ENCODE data around the gene TBXAS1.
"Not testable (repeated sequence)": the region's sequence is repeated elsewhere in the genome, so short reads cannot be mapped to it uniquely, and the experiment has no call there.

Gene TBXAS1

DNA sequence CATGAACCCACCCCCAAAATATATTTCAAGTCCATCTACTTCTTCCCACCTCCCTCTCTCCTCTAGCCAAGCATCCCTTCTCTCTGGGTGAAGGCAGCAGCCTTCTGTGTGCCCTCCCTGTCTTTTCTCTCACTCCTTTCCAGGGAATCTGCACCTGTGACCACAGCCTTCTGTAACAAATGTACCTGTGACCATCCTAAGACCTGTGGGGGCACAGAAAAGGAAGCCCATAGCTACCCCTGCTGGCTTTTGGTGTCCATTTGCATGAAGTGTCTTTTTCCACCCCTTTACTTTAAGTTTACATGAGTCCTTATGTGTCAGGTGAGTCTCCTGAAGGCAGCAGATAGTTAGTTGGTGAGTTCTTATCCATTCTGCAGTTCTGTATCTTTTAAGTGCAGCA lies 2.0 kb upstream of the TBXAS1 start:
- no peak for DNase-seq

- no peak for DNase-seq
These were observed 618 bp upstream of the TBXAS1 start for GRCh38 chr7:139828446-139828845.

DNA sequence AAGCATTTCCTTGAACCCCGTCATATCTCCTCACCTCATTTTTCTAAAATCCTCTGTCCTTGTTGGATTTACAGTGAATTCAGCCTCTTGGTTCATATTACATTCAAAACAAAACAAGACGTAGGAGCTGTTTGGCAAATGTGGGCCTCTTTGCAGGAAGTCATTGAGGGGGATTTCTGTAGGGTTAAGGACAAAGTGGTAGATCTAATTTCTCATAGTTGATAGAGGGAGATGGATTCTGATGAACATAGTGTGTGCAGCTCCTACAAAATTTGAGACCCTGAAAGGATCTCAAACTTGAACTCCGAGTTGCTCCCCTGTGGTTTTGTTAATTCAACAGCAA lies 682 bp downstream of the TBXAS1 start:
- DNase-seq = no peak

GRCh38 chr7:139830292-139830691 lies 1.2 kb downstream of the TBXAS1 start:
- no peak for DNase-seq

DNA sequence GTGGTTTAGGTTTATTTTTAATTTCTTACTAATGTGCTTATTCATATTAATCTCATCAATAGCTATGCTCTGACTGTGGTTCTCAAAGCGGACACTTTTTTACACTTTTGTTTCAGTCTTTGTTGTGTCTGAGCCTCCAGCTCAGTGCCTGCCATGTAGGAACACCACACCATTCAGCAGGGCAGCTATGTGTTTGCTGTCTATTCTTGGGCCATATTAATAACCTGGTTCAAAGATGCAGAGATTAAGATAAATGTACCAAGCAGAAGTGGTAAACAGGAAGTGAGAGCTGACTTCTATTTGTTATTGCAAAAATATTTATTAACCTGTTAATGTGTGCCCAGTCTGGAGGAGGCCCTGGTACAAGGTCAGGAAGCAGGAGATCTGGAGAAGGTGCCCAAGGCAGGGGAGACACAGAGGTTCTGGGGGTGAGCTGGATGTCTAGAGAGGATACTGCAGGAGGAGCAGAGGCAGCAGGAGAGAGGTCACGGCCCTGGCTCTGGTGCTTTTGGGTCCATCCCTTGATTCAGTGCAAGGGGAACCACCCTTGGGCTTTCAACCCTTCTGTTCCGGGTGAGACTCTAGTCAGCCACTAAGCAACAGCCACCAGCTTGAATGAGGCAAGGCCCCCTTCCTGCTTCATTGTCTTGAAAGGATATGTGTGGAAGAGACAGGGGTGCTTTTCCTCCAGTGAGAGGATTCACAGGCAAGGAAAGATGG lies 1.9 kb downstream of the TBXAS1 start:
- no peak for DNase-seq

DNA sequence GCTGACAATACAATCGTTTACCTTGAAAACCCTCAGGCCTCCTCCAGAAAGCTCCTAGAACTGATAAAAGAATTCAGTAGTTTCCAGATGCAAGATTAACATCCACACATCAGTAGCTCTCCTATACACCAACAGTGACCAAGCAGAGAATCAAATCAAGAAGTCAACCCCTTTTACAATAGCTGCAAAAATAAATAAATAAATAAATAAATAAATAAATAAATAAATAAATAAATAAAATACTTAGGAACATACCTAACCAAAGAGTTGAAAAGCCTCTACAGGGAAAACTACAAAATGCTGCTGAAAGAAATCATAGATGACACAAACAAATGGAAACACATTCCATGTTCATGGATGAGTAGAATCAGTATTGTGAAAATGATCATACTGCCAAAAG lies 6.8 kb downstream of the TBXAS1 start:
- DNase-seq = not testable (repeated sequence)

GRCh38 chr7:139837291-139837690 lies 8.2 kb downstream of the TBXAS1 start:
- DNase-seq = not testable (repeated sequence)

GRCh38 chr7:139838276-139838675 lies 9.2 kb downstream of the TBXAS1 start:
- no peak for DNase-seq

GRCh38 chr7:139838876-139839275 lies 9.8 kb downstream of the TBXAS1 start:
- DNase-seq = no peak

DNA sequence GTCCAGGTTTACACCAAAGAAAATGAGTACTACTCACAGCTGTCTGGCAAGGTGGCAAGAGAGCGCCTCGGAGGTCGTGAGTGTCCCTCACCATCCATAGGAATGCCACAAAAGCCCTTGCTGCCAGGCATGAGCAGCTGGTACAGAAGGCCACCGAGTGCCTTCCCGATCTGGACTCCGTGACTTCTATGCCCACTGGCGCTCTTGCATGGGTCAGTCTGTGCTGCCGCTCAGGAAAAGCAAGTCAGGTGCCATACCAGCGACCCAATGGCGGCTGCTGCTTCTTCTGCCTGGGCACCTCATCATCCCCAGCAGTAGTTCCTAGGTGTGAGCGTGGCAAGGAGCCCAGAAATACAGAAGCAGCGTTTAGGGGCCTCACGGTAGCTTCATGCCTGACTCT lies 11.7 kb downstream of the TBXAS1 start:
- DNase-seq = no peak

DNA sequence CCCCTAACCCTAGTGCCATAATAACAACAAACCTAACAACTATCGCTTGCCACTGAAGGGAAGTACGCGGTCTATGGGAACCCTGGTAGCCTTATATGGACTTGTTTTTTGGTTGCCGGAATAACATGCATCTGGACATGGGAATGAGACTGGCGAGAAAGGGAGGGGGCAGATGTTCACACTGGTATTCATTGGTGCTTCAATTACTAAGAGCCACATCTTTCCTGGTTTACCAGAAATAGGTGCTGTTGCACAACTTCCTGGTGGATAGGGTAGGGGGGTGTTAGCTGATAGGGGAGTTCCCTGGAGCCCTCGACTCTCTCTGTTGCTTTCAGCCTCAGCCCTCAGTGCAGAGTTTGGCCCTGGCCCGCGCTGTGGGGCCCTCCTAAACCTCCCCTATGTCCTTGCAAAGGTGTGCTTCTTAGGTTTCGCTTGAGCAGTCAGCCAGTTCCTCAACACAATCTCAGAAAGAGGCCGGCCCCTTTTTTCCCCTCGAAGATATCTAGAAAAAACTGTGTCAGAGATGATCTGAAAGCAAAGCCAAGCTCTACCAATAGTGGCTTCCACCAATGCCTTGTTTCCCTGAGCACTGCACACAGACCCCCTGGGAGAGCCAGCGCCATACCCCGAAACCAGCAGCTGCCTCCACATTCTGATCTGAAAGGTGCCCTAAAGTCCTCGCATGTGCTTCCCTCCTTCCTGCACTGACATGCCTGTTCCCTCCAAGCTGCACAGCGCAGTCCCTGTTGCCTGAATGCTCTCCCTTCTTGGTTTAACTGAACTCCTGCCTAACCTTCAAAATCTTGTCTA lies 13.5 kb downstream of the TBXAS1 start:
- no peak for DNase-seq

DNA sequence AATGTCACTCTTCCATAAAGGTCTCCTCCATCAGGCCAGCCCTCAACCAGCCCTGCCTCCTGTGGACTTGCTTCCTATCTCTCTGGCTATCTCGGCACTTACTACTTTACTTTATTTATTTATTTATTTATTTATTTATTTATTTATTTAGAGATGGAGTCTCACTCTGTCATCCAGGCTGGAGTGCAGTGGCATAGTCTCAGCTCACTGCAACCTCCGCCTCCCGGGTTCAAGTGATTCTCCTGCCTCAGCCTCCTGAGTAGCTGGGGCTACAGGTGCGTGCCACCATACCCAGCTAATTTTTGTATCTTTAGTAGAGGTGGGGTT lies 14.1 kb downstream of the TBXAS1 start:
- DNase-seq = not testable (repeated sequence)

- no peak for DNase-seq
These were observed 15.8 kb downstream of the TBXAS1 start for GRCh38 chr7:139844779-139845442.

- no peak for DNase-seq
These were observed 16.4 kb downstream of the TBXAS1 start for GRCh38 chr7:139845443-139845805.

DNA sequence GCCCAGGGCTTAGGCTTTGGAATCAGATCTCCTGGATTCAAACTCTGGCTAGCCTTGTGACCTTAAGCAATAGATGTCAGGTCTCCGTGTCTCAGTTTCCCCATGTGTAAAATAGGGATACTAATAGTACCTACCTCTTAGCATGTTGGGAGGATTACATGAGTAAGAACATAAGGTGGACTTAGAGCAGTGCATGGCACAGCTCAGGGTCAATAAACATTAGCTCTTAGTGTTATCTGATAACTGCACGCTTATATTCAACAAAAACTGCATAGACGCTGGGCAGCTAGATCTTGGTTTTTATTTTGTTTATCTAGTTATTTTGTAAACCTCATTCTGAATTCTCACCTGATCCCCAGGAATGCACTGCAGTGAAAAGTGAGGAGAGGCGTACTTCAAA lies 17.2 kb downstream of the TBXAS1 start:
- no peak for DNase-seq

- no peak for DNase-seq
These were observed 19.2 kb downstream of the TBXAS1 start for GRCh38 chr7:139848274-139848673.

DNA sequence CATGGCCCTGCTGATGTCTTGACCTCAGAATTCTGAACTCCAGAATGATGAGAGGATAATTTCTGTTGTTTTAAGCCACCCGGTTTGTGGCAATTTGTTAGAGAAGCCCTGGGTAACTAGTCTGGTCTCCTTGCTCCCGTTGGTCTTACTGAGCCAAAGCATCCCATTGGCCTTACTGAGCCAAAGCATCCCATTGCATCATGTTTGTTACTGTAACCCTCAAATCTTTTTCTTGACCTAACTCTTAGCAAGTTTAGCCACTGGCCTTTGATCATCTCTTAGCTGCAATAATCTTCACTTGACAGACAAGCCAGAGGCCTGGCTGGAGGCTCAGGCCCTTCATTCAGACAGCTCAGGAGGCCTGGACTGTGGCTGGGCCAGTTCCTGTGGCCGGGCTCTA lies 21.8 kb downstream of the TBXAS1 start:
- DNase-seq = no peak

DNA sequence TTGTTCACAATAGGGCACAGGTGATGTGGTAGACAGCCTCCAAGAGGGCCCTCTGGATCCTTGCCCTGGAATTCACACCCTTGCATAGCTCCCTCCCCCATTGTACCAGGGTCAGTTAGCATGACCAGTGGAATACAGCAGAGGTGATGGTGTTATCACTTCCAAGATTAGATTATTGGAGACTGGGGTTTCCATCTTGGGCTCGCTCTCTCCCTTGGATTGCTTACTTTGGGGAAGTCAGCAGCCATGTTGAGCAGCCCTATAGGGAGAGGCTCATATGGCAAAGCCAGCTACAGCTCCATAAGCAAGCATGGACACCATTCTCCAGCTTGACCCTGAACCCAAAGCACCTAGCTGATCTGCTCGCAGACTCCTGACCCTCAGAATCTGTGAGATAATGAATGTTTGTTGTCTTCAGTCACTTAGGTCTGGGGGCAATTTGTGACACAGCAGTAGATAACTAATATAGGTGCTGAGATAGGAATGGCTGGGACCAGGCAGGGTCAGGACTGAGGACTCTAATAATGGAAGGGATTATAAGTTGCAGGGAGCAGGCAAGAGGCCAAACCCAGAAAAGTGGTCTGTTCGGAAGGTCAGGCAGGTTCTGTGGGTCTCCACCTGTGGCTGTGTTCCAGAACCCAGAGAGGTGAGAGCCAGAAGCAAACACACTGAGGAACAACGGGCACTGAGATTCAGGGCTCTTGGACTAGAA lies 22.9 kb downstream of the TBXAS1 start:
- DNase-seq = no peak

GRCh38 chr7:139852482-139852845 lies 23.4 kb downstream of the TBXAS1 start:
- DNase-seq = no peak

- no peak for DNase-seq
These were observed 24.6 kb downstream of the TBXAS1 start for GRCh38 chr7:139853506-139854123.

GRCh38 chr7:139854124-139854511 lies 25.1 kb downstream of the TBXAS1 start:
- no peak for DNase-seq

GRCh38 chr7:139854803-139855497 lies 25.9 kb downstream of the TBXAS1 start:
- DNase-seq = no peak

Data from midbrain (tissue), 1 donor.